Activated T-cell treated with anti-CD3 and anti-CD28 coated beads, Interleukin-2, amount 50 U/mL, for 24 hours (primary cell): Measurements from ENCODE around the gene LRP1B.
"Not testable (repeated sequence)": the region's sequence is repeated elsewhere in the genome, so short reads cannot be mapped to it uniquely, and the experiment has no call there.

Source experiments
- DNase-seq: peaks from one replicate; pipeline ENCODE4 v3.0.0-alpha.2; 2020
- H3K27ac Mint-ChIP-seq: 2 replicates; pipeline ENCODE4 v1.8.0; 2020; ENCODE audit warnings: mild to moderate bottlenecking, mixed read lengths
- H3K27me3 Mint-ChIP-seq: 2 replicates; pipeline ENCODE4 v1.8.0; 2020; ENCODE audit warnings: mixed read lengths
- H3K36me3 Mint-ChIP-seq: 2 replicates; pipeline ENCODE4 v1.8.0; 2020; ENCODE audit warnings: low read depth, mixed read lengths
- H3K4me1 Mint-ChIP-seq: 2 replicates; pipeline ENCODE4 v1.8.0; 2020; ENCODE audit warnings: low read depth, mixed read lengths
- H3K4me3 Mint-ChIP-seq: 2 replicates; pipeline ENCODE4 v1.8.0; 2020; ENCODE audit warnings: mild to moderate bottlenecking, moderate library complexity, mixed read lengths
- H3K9me3 Mint-ChIP-seq: 2 replicates; pipeline ENCODE4 v1.8.0; 2020; ENCODE audit warnings: mixed read lengths

Gene LRP1B

GRCh38 chr2:141182246-141182645, 948.6 kb downstream of the LRP1B start:
- Mint-ChIP-seq H3K27ac (no peak overlapping the region), H3K9me3 (peaks cover 10% of the 10 kb centered on the region)

DNA sequence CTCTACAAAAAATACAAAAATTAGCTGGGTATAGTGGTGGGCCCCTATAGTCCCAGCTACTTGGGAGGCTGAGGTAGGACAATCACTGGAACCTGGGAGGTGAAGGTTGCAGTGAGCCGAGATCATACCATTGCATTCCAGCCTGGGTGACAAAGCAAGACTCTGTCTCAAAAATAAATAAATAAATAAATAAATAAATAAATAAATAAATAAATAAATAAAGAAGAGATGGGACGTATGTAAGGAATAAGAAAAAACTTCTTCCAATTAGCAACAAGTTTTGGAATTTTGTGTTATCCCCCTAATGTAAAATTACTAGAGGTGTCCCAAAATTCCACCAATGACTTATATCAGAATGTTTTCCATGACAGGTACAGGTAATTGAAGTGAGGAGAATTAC, 961.7 kb downstream of the LRP1B start:
- not testable (repeated sequence) for H3K4me1 Mint-ChIP-seq, H3K36me3 Mint-ChIP-seq, H3K27ac Mint-ChIP-seq, DNase-seq, H3K4me3 Mint-ChIP-seq, H3K27me3 Mint-ChIP-seq
- peaks cover 12% of the 10 kb centered on the region for H3K9me3 Mint-ChIP-seq

More at GRCh38 chr2:141182246-141182645, 948.6 kb downstream of the LRP1B start:
- Mint-ChIP-seq H3K36me3 (no peaks in the 10 kb centered on the region), H3K4me1 (no peaks in the 10 kb centered on the region), H3K4me3 (no peak overlapping the region), H3K27me3 (no peaks in the 10 kb centered on the region)
- no peak for DNase-seq

DNA sequence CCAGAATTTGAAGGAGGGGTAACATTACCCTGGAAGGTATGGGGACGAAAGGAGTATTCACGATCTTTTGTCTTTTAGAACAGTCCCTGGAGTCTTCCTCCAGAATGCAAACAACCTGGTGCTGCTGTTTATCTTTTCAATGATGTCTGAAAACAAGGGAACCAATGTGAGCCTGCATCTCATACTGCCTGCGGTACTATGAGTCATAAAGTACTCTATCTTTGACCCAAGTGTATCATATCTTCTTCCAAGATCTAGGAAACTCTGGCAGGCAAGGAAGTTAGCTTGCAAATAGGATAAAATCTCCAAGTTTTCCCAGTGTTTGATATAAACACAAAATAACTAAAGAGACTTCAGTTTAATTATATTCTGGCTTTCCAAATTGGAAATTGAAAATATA, 968.5 kb downstream of the LRP1B start:
- Mint-ChIP-seq H3K36me3 (no peaks in the 10 kb centered on the region), H3K27ac (no peak overlapping the region), H3K9me3 (peaks cover 6% of the 10 kb centered on the region), H3K4me1 (no peaks in the 10 kb centered on the region), H3K4me3 (no peak overlapping the region), H3K27me3 (no peaks in the 10 kb centered on the region)
- no peak for DNase-seq

- H3K9me3 Mint-ChIP-seq, result peaks cover 5% of the 10 kb centered on the region
- DNase-seq, result no peak
- H3K27ac Mint-ChIP-seq, result no peak overlapping the region
- H3K4me1 Mint-ChIP-seq, result no peaks in the 10 kb centered on the region
- no peaks in the 10 kb centered on the region for H3K27me3 Mint-ChIP-seq
- no peaks in the 10 kb centered on the region for H3K36me3 Mint-ChIP-seq
- no peak overlapping the region for H3K4me3 Mint-ChIP-seq
Measured at GRCh38 chr2:141151611-141152286, 979.1 kb downstream of the LRP1B start.

- no peak overlapping the region for H3K4me3 Mint-ChIP-seq
- H3K27me3 Mint-ChIP-seq, result no peaks in the 10 kb centered on the region
- H3K36me3 Mint-ChIP-seq, result no peaks in the 10 kb centered on the region
- no peak overlapping the region for H3K27ac Mint-ChIP-seq
- no peak for DNase-seq
- peaks cover 4% of the 10 kb centered on the region for H3K9me3 Mint-ChIP-seq
- H3K4me1 Mint-ChIP-seq, result no peaks in the 10 kb centered on the region
Measured at GRCh38 chr2:141142025-141142424, 988.8 kb downstream of the LRP1B start.

DNA sequence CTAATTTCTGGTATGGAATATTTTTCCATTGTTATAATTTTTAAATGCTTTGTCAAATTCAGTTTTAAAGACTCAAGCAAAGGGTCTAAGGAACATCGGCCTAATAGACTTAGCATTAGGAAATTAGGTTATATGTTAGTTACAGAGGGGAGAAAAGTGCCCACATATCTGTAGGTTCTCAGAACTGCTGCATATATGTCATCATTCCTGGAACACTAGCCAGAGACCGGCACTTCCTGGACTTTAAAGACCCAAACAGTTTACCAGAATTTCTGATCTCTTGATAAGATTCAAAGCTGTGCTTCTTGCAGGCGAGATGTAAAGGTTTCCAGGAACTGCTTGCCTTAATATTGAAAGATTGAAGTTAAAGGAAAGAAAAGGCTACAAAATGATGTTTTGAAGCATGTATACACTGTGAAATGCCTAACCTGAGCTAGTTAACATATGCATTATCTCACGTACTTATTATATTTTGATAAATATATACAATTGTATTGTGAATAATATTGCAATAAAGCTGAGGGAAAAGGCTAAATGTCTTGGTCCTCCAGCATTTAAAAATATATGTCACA, 993.6 kb downstream of the LRP1B start:
- Mint-ChIP-seq H3K9me3 (peaks cover 5% of the 10 kb centered on the region), H3K4me1 (no peaks in the 10 kb centered on the region), H3K4me3 (no peak overlapping the region), H3K36me3 (no peaks in the 10 kb centered on the region), H3K27ac (no peak overlapping the region), H3K27me3 (no peaks in the 10 kb centered on the region)
- DNase-seq, result no peak

GRCh38 chr2:141133883-141134282, 996.9 kb downstream of the LRP1B start:
- no peak for DNase-seq
- no peaks in the 10 kb centered on the region for H3K36me3 Mint-ChIP-seq
- peaks cover 5% of the 10 kb centered on the region for H3K9me3 Mint-ChIP-seq
- no peaks in the 10 kb centered on the region for H3K4me1 Mint-ChIP-seq
- H3K27me3 Mint-ChIP-seq, result no peaks in the 10 kb centered on the region
- H3K27ac Mint-ChIP-seq, result no peak overlapping the region
- H3K4me3 Mint-ChIP-seq, result no peak overlapping the region

DNA sequence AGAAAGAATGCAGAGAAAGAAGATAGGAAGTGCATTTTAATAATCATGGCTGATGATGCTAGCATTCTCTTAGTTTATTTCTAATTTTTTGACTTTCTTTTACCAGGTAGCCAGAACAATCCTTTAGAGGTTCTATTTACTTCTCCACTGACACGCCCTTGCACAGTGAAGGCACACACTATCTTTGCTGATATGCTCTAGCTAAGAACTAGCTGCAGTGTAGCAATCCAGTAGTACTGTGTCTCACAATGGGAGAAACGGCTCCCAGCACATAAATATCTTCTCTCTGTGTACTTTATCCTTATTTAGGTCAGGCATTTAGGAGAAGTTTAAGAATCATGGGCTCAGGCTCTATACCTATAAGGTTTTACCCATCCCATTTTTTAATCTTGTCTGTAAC, 1005.4 kb downstream of the LRP1B start:
- no peaks in the 10 kb centered on the region for H3K4me1 Mint-ChIP-seq
- DNase-seq, result no peak
- no peaks in the 10 kb centered on the region for H3K27me3 Mint-ChIP-seq
- H3K27ac Mint-ChIP-seq, result no peak overlapping the region
- H3K4me3 Mint-ChIP-seq, result no peak overlapping the region
- no peaks in the 10 kb centered on the region for H3K36me3 Mint-ChIP-seq
- H3K9me3 Mint-ChIP-seq, result peaks cover 11% of the 10 kb centered on the region

DNA sequence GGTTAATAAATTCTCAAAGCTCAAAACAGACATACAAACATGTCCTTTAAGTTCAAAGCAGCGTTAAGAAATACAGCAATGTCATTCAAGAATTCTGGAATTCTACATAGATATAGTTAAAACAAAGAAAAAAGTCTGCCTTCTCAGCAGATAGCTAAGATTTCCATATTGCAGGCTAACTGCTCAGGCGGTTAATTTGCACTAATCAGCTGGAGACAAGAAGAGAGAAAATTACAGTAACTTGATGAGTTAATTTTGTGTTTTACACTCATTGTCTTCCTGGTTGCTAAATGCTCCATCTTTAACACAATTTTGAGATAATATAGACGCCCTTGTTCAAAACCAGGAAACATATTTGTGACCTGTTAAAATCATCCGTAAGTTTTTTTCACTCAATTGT, 1012.0 kb downstream of the LRP1B start:
- Mint-ChIP-seq H3K27ac (no peak overlapping the region), H3K4me3 (no peak overlapping the region), H3K4me1 (no peaks in the 10 kb centered on the region), H3K9me3 (no peaks in the 10 kb centered on the region), H3K36me3 (no peaks in the 10 kb centered on the region), H3K27me3 (no peaks in the 10 kb centered on the region)
- DNase-seq, result no peak

DNA sequence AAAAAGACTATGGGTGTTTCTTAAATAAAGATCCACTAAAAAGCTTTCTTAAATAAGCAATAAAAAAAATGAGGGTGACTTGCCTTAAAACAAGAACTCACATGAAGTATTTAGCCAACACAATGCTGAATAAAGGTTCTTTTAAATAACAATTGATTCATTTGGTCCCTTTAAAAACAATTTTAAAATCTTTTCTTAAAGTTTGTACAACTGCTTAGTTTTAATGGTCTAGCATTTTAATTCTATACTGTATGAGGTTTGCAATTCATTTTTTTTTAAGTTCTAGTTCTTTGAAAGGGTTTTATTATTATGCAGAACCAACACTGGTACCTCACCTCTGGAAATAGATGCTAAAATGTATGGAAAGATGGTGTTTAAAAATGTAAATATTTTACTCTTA, 1017.5 kb downstream of the LRP1B start:
- no peak overlapping the region for H3K4me3 Mint-ChIP-seq
- no peak for DNase-seq
- no peak overlapping the region for H3K27ac Mint-ChIP-seq
- H3K9me3 Mint-ChIP-seq, result peaks cover 3% of the 10 kb centered on the region
- H3K4me1 Mint-ChIP-seq, result no peaks in the 10 kb centered on the region
- H3K36me3 Mint-ChIP-seq, result no peaks in the 10 kb centered on the region
- H3K27me3 Mint-ChIP-seq, result no peaks in the 10 kb centered on the region

DNA sequence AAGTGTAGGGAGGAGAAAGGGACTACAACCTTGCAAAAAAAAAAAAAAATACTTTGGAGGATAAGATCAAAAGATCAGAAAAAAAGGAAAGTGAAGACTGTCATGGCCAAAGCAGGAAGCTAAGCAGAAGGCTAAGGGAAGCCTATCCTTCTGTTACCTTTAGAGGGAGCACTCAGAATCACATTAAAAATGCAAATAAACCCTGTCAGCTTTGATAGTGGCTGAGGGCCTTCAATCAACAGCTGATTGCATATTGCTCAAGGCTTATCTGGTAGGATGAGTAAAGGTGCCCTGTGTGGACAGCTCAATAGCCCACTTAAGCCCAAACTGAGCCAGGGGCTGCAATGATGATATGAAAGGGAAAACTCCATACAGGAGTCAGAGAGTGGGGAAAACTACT, 1021.2 kb downstream of the LRP1B start:
- Mint-ChIP-seq H3K36me3 (no peaks in the 10 kb centered on the region), H3K27me3 (no peaks in the 10 kb centered on the region), H3K4me3 (no peak overlapping the region), H3K4me1 (no peaks in the 10 kb centered on the region), H3K9me3 (peaks cover 3% of the 10 kb centered on the region), H3K27ac (no peak overlapping the region)
- DNase-seq, result no peak

DNA sequence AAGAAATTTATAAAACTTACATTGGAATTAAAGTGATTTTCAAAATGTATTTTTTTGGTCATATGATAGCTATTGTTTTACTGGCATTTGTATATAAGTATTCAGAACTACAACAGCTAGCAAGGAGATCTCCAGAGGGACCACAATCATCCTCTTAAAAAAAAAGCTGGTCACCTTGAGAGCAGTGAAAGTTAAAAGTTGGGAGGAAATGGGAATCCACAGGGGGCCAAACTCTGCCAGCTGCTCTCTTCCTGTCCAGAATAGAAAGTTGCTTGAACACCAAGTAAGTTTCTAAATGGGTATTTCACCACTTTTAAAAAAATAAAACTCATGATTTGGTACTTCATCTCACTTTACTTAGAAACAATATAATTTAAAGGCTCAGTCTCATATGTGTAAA, 1025.1 kb downstream of the LRP1B start:
- Mint-ChIP-seq H3K4me3 (no peak overlapping the region), H3K27me3 (no peaks in the 10 kb centered on the region)

DNA sequence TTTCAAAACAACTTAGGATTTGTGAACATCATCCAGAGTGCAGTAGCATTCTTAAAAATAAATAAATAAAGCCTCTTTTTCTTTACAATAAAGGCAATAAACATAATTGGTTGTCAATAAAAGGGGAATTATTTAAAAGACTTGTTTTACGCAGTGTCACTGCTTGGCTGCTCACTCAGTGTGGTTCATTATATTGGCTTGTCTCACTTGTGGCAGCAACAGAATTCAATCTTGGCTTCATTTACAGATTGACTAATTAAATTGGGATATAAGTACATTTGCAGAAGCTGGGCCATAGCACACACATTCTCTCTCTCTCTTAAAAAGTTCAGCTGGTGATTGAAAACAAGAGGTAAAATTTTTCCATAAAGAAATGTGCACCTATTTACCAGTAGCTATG, 1027.6 kb downstream of the LRP1B start:
- Mint-ChIP-seq H3K27ac (no peak overlapping the region), H3K4me1 (no peaks in the 10 kb centered on the region), H3K27me3 (no peaks in the 10 kb centered on the region), H3K4me3 (no peak overlapping the region), H3K36me3 (no peaks in the 10 kb centered on the region), H3K9me3 (peaks cover 2% of the 10 kb centered on the region)
- no peak for DNase-seq

More for the DNA sequence above, 1025.1 kb downstream of the LRP1B start:
- no peak for DNase-seq
- Mint-ChIP-seq H3K4me1 (no peaks in the 10 kb centered on the region), H3K27ac (no peak overlapping the region), H3K9me3 (peaks cover 5% of the 10 kb centered on the region), H3K36me3 (no peaks in the 10 kb centered on the region)

DNA sequence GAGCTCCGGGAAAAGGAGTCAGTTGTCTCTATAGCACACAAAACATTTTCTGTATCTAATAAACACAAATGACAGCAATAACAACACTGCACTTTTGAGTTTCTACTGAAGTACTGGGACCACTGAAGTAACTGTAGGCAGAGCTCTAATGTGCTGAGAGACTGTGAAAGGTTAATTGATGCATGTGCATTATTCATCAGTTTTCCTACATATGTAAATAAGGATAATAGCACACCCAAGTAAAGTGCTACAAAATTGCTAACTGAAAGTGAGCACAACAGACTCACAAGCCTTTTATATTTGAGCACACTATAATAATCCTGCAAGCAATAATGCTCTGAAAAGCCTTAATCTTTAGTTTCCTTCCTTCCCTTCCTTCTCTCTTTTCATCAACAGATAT, 1051.6 kb downstream of the LRP1B start:
- Mint-ChIP-seq H3K4me3 (no peak overlapping the region), H3K36me3 (no peaks in the 10 kb centered on the region), H3K9me3 (peaks cover 9% of the 10 kb centered on the region), H3K27me3 (no peaks in the 10 kb centered on the region), H3K27ac (no peak overlapping the region), H3K4me1 (no peaks in the 10 kb centered on the region)
- DNase-seq, result no peak

DNA sequence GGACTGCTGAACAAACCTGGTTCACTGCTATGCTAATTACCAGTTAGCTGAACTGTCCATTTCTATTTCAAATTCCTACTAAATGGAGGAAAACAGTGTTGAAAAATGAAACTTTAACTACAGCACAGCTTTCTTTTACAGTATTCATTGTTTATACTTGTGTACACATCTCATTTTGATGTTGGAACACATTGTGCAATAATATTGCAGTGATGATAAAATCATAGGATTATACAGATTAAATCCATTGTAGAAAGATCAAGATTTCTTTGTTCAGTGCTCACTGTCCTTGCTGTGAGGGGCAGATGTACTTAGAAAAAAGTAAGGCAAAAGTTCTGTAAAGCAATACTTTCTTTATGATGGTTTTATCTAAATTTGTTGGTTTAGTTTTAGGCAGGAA, 1055.1 kb downstream of the LRP1B start:
- DNase-seq, result no peak
- H3K4me1 Mint-ChIP-seq, result no peaks in the 10 kb centered on the region
- H3K36me3 Mint-ChIP-seq, result no peaks in the 10 kb centered on the region
- H3K27ac Mint-ChIP-seq, result no peak overlapping the region
- H3K9me3 Mint-ChIP-seq, result peaks cover 4% of the 10 kb centered on the region
- H3K4me3 Mint-ChIP-seq, result no peak overlapping the region
- H3K27me3 Mint-ChIP-seq, result no peaks in the 10 kb centered on the region
